Astrocyte (in vitro differentiated cells and primary cell): ENCODE measurements around the gene ATF3. TPM values are rescaled to one million over a fixed set of nuclear protein-coding genes. Genes with fewer than 3 reads are reported as not detected.

ENCODE experiments used
- DNase-seq: peaks from one replicate; pipeline ENCODE4 v3.0.0-alpha.2; 2010; ENCODE audit warnings: low read depth
- FAIRE-seq: peaks from 2 replicates; lab custom pipeline; 2011; peaks lifted over from hg19 to GRCh38; lab: Jason Lieb, UNC
- H2AFZ ChIP-seq: 2 replicates; pipeline ENCODE4 v1.6.0; 2012; ENCODE audit warnings: low read depth, low read length, inconsistent platforms
- H3K27ac ChIP-seq: 2 replicates; pipeline ENCODE4 v1.5.1; 2011; ENCODE audit warnings: low read depth, low read length, inconsistent platforms
- H3K27me3 ChIP-seq: 2 replicates; pipeline ENCODE4 v1.6.0; 2011; ENCODE audit warnings: low read length, inconsistent platforms; ENCODE audit not compliant: insufficient read depth
- H3K36me3 ChIP-seq: 2 replicates; pipeline ENCODE4 v1.5.1; 2011; ENCODE audit warnings: low read length, inconsistent platforms; ENCODE audit not compliant: insufficient read depth
- H3K4me1 ChIP-seq: 2 replicates; pipeline ENCODE4 v1.5.1; 2011; ENCODE audit warnings: low read length, inconsistent platforms; ENCODE audit not compliant: insufficient read depth
- H3K4me2 ChIP-seq: 2 replicates; pipeline ENCODE4 v1.6.0; 2012; ENCODE audit warnings: low read length, inconsistent platforms
- H3K4me3 ChIP-seq: 2 replicates; pipeline ENCODE4 v1.5.1; 2011; ENCODE audit warnings: low read depth, mild to moderate bottlenecking, low read length, inconsistent platforms; ENCODE audit not compliant: insufficient read depth
- H3K79me2 ChIP-seq: 2 replicates; pipeline ENCODE4 v1.6.0; 2012; ENCODE audit warnings: mild to moderate bottlenecking, low read length, inconsistent platforms; ENCODE audit not compliant: insufficient read depth
- H3K9ac ChIP-seq: 2 replicates; pipeline ENCODE4 v1.6.0; 2012; ENCODE audit warnings: mild to moderate bottlenecking, low read length, inconsistent platforms
- H3K9me3 ChIP-seq: 2 replicates; pipeline ENCODE4 v1.5.1; 2012; ENCODE audit warnings: low read depth, mild to moderate bottlenecking, low read length, inconsistent platforms; ENCODE audit not compliant: insufficient read depth
- H4K20me1 ChIP-seq: 2 replicates; pipeline ENCODE4 v1.6.0; 2012; ENCODE audit warnings: low read length, inconsistent platforms; ENCODE audit not compliant: insufficient read depth
- H3K27ac Mint-ChIP-seq: one replicate; pipeline ENCODE4 v1.8.0; 2021; ENCODE audit warnings: mild to moderate bottlenecking, mixed read lengths; ENCODE audit not compliant: unreplicated experiment
- H3K27me3 Mint-ChIP-seq: one replicate; pipeline ENCODE4 v1.8.0; 2021; ENCODE audit warnings: low read depth, mixed read lengths; ENCODE audit not compliant: unreplicated experiment
- H3K36me3 Mint-ChIP-seq: one replicate; pipeline ENCODE4 v1.8.0; 2021; ENCODE audit warnings: low read depth, mixed read lengths; ENCODE audit not compliant: unreplicated experiment
- H3K4me1 Mint-ChIP-seq: one replicate; pipeline ENCODE4 v1.8.0; 2021; ENCODE audit warnings: low read depth, mixed read lengths; ENCODE audit not compliant: unreplicated experiment
- H3K4me3 Mint-ChIP-seq: one replicate; pipeline ENCODE4 v1.8.0; 2021; ENCODE audit warnings: mild to moderate bottlenecking, moderate library complexity, mixed read lengths; ENCODE audit not compliant: unreplicated experiment
- H3K9me3 Mint-ChIP-seq: one replicate; pipeline ENCODE4 v1.8.0; 2021; ENCODE audit warnings: mild to moderate bottlenecking, mixed read lengths; ENCODE audit not compliant: unreplicated experiment
- CTCF ChIP-seq: IDR thresholded peaks from 2 replicates; pipeline ENCODE4 v1.5.1; 2011; ENCODE audit warnings: low read depth, mild to moderate bottlenecking, inconsistent platforms, low read length, moderate library complexity; ENCODE audit not compliant: insufficient read depth
- EZH2 ChIP-seq: IDR thresholded peaks from 2 replicates; pipeline ENCODE4 v1.6.1; 2012; ENCODE audit warnings: mild to moderate bottlenecking, low read length, inconsistent platforms; ENCODE audit not compliant: insufficient read depth
- total RNA-seq: library from RNA; stranded (reverse); gene quantifications from 2 replicates; pipeline ENCODE4 v1.2.1, GENCODE V29; 2021

ATF3 gene
- total RNA-seq, 1 donor from 2014 or later, result 87.6 TPM

- Histone ChIP-seq H3K4me3 (no peak overlapping the region), H3K4me1 (peaks cover 5% of the 10 kb centered on the region), H4K20me1 (no peaks in the 10 kb centered on the region), H3K4me2 (no peak overlapping the region), H3K27me3 (peaks cover 4% of the 10 kb centered on the region), H3K9ac (no peak overlapping the region), H3K27ac (no peak overlapping the region), H3K36me3 (no peaks in the 10 kb centered on the region), H3K9me3 (no peaks in the 10 kb centered on the region), H2AFZ (no peak overlapping the region), H3K79me2 (no peaks in the 10 kb centered on the region)
- Mint-ChIP-seq H3K27me3 (no peaks in the 10 kb centered on the region), H3K9me3 (peaks cover 4% of the 10 kb centered on the region), H3K36me3 (no peaks in the 10 kb centered on the region), H3K4me3 (no peak overlapping the region), H3K4me1 (peaks cover 19% of the 10 kb centered on the region), H3K27ac (no peak overlapping the region)
- TF ChIP-seq EZH2 (no peak), CTCF (no peak)
- DNase-seq (no peak), FAIRE-seq (no peak)
Measured at GRCh38 chr1:212584092-212584886, 24.3 kb upstream of the ATF3 start.

- no peak for FAIRE-seq
- Histone ChIP-seq H3K27me3 (peaks cover 4% of the 10 kb centered on the region), H3K9ac (no peak overlapping the region), H3K79me2 (no peaks in the 10 kb centered on the region), H3K27ac (no peak overlapping the region), H3K4me1 (peaks cover 5% of the 10 kb centered on the region), H2AFZ (no peak overlapping the region), H4K20me1 (no peaks in the 10 kb centered on the region), H3K36me3 (no peaks in the 10 kb centered on the region), H3K9me3 (no peaks in the 10 kb centered on the region), H3K4me3 (no peak overlapping the region), H3K4me2 (no peak overlapping the region)
- no peak for DNase-seq
- TF ChIP-seq CTCF (no peak), EZH2 (no peak)
- no peak overlapping the region for H3K27ac Mint-ChIP-seq
- no peaks in the 10 kb centered on the region for H3K36me3 Mint-ChIP-seq
- no peak overlapping the region for H3K4me3 Mint-ChIP-seq
- peaks cover 4% of the 10 kb centered on the region for H3K9me3 Mint-ChIP-seq
- no peaks in the 10 kb centered on the region for H3K27me3 Mint-ChIP-seq
- H3K4me1 Mint-ChIP-seq, result peaks cover 19% of the 10 kb centered on the region
Measured at GRCh38 chr1:212585210-212585609, 23.4 kb upstream of the ATF3 start.
